Measurements from ENCODE around the gene MILR1.

DNA sequence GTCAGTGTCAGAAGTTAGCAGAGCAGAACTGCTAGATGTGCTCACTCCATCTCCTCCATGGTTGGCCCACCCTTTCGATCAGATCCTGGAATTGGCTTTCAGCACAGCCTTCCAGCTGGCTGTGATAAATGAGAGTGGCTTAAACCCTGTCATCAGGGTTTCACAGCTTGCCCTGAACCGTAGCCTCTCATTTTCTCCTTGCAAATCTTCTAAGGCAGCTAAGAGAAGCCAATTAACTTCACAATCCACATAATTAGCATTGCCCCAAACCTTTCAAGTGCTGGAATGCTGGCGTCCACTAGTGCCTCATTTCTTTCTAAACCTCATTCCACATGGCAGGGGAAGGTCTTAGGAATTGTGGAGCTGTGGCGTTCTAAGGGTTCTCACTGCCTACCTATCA lies 21.7 kb downstream of the MILR1 start:
- TF ChIP-seq, protein P1, sequence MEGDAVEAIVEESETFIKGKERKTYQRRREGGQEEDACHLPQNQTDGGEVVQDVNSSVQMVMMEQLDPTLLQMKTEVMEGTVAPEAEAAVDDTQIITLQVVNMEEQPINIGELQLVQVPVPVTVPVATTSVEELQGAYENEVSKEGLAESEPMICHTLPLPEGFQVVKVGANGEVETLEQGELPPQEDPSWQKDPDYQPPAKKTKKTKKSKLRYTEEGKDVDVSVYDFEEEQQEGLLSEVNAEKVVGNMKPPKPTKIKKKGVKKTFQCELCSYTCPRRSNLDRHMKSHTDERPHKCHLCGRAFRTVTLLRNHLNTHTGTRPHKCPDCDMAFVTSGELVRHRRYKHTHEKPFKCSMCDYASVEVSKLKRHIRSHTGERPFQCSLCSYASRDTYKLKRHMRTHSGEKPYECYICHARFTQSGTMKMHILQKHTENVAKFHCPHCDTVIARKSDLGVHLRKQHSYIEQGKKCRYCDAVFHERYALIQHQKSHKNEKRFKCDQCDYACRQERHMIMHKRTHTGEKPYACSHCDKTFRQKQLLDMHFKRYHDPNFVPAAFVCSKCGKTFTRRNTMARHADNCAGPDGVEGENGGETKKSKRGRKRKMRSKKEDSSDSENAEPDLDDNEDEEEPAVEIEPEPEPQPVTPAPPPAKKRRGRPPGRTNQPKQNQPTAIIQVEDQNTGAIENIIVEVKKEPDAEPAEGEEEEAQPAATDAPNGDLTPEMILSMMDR (IDR thresholded peaks at IDR 0.05; ENCODE audit: extremely low read depth in 1 of 2, insufficient read depth in 1 of 2, low read depth in 1 of 2, low read length in 2 of 2): no peak
- TF ChIP-seq POLR2A (IDR thresholded peaks at IDR 0.05; ENCODE audit: low read depth, low read length) (no peak), MYC (IDR thresholded peaks at IDR 0.05; ENCODE audit: low read depth, low read length) (no peak), EZH2 (IDR thresholded peaks at IDR 0.05; ENCODE audit: borderline replicate concordance, low read depth, low read length, severe bottlenecking) (no peak)

All from endothelial cell of umbilical vein (primary cell).